Measurements from ENCODE around the gene PLOD2.
A peak's percentile ranks its signal among the peaks of the same experiment; 100 is the strongest.

DNA sequence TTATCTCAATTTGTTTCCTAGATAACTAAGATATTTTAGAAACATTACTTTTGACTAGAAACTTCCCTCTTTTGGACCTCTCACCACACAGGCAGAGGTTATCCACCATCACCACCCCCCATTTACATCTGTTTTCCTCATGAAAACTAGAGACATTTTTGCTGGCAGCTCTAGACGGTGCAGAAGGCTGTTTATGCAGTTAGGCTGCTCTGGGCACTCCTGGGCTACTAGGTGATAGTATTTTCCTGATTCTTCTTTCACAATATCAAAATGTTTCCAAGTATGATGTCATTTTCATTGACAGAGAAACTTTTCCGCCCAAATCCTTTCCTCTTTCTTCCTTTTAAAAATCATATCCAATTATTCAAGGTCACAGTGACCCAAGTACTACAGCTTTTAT, 67.1 kb downstream of the PLOD2 start:
- TF ChIP-seq, protein P1, sequence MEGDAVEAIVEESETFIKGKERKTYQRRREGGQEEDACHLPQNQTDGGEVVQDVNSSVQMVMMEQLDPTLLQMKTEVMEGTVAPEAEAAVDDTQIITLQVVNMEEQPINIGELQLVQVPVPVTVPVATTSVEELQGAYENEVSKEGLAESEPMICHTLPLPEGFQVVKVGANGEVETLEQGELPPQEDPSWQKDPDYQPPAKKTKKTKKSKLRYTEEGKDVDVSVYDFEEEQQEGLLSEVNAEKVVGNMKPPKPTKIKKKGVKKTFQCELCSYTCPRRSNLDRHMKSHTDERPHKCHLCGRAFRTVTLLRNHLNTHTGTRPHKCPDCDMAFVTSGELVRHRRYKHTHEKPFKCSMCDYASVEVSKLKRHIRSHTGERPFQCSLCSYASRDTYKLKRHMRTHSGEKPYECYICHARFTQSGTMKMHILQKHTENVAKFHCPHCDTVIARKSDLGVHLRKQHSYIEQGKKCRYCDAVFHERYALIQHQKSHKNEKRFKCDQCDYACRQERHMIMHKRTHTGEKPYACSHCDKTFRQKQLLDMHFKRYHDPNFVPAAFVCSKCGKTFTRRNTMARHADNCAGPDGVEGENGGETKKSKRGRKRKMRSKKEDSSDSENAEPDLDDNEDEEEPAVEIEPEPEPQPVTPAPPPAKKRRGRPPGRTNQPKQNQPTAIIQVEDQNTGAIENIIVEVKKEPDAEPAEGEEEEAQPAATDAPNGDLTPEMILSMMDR (IDR thresholded peaks at IDR 0.05; ENCODE audit: low read depth, low read length, missing input control), result no peak
- TF ChIP-seq JUND (IDR thresholded peaks at IDR 0.05), result peak; percentile 90 to 93
- TF ChIP-seq, protein P2, sequence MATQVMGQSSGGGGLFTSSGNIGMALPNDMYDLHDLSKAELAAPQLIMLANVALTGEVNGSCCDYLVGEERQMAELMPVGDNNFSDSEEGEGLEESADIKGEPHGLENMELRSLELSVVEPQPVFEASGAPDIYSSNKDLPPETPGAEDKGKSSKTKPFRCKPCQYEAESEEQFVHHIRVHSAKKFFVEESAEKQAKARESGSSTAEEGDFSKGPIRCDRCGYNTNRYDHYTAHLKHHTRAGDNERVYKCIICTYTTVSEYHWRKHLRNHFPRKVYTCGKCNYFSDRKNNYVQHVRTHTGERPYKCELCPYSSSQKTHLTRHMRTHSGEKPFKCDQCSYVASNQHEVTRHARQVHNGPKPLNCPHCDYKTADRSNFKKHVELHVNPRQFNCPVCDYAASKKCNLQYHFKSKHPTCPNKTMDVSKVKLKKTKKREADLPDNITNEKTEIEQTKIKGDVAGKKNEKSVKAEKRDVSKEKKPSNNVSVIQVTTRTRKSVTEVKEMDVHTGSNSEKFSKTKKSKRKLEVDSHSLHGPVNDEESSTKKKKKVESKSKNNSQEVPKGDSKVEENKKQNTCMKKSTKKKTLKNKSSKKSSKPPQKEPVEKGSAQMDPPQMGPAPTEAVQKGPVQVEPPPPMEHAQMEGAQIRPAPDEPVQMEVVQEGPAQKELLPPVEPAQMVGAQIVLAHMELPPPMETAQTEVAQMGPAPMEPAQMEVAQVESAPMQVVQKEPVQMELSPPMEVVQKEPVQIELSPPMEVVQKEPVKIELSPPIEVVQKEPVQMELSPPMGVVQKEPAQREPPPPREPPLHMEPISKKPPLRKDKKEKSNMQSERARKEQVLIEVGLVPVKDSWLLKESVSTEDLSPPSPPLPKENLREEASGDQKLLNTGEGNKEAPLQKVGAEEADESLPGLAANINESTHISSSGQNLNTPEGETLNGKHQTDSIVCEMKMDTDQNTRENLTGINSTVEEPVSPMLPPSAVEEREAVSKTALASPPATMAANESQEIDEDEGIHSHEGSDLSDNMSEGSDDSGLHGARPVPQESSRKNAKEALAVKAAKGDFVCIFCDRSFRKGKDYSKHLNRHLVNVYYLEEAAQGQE (IDR thresholded peaks at IDR 0.05), result peak; percentile 62
- TF ChIP-seq, protein P3, sequence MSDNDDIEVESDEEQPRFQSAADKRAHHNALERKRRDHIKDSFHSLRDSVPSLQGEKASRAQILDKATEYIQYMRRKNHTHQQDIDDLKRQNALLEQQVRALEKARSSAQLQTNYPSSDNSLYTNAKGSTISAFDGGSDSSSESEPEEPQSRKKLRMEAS (IDR thresholded peaks at IDR 0.05), result peak; percentile 30

Data from liver (tissue), 3 donors.